ENCODE measurements around the gene CCDC88C.

GRCh38 chr14:91351512-91351862, 66.1 kb downstream of the CCDC88C start:
- TF ChIP-seq EZH2phosphoT487 (IDR thresholded peaks at IDR 0.05; ENCODE audit: borderline replicate concordance, low read depth, low read length) (no peak), CTCF (conservative IDR thresholded peaks at IDR 0.05; ENCODE audit: low read length) (no peak)

All from OCI-LY7 (cell line).